GM03348 (cell line): Measurements from ENCODE around the gene RSPH1.

Experiments used
- DNase-seq: peaks from one replicate; pipeline ENCODE4 v3.0.0; 2012; ENCODE audit warnings: low spot score

RSPH1 gene

GRCh38 chr21:42465008-42465802, 30.8 kb downstream of the RSPH1 start:
- DNase-seq: no peak

- DNase-seq: no peak
Measured at GRCh38 chr21:42463861-42464515, 32.0 kb downstream of the RSPH1 start.

GRCh38 chr21:42461881-42462877, 33.8 kb downstream of the RSPH1 start:
- DNase-seq: no peak

- no peak for DNase-seq
Measured at GRCh38 chr21:42461185-42461520, 34.9 kb downstream of the RSPH1 start.

GRCh38 chr21:42460391-42461184, 35.4 kb downstream of the RSPH1 start:
- no peak for DNase-seq

- no peak for DNase-seq
Measured at GRCh38 chr21:42459546-42460215, 36.3 kb downstream of the RSPH1 start.

GRCh38 chr21:42459082-42459460, 37.0 kb downstream of the RSPH1 start:
- DNase-seq: no peak

GRCh38 chr21:42456457-42456856, 39.6 kb downstream of the RSPH1 start:
- no peak for DNase-seq

GRCh38 chr21:42455754-42456440, 40.1 kb downstream of the RSPH1 start:
- DNase-seq: no peak

- no peak for DNase-seq
Measured at GRCh38 chr21:42455196-42455595, 40.8 kb downstream of the RSPH1 start.

- DNase-seq: no peak
Measured at GRCh38 chr21:42454786-42455185, 41.2 kb downstream of the RSPH1 start.

GRCh38 chr21:42453986-42454570, 41.9 kb downstream of the RSPH1 start:
- no peak for DNase-seq

GRCh38 chr21:42453224-42453985, 42.6 kb downstream of the RSPH1 start:
- no peak for DNase-seq

GRCh38 chr21:42452401-42453223, 43.4 kb downstream of the RSPH1 start:
- no peak for DNase-seq

- no peak for DNase-seq
Measured at GRCh38 chr21:42451941-42452340, 44.1 kb downstream of the RSPH1 start.

- DNase-seq: no peak
Measured at GRCh38 chr21:42448686-42449085, 47.3 kb downstream of the RSPH1 start.

GRCh38 chr21:42447732-42448131, 48.3 kb downstream of the RSPH1 start:
- DNase-seq: no peak

GRCh38 chr21:42447182-42447581, 48.8 kb downstream of the RSPH1 start:
- DNase-seq: no peak

- no peak for DNase-seq
Measured at GRCh38 chr21:42446531-42446930, 49.5 kb downstream of the RSPH1 start.
